OCI-LY3 (cell line): ENCODE measurements around the gene FAM181A.

ENCODE experiments used
- CTCF ChIP-seq: fragments of 200-600, 300-600 bp; sonication (generic); IDR thresholded peaks from 2 replicates; pipeline ENCODE4 v1.5.1; 2014; ENCODE audit warnings: antibody characterized with exemption, low read length, low read depth
- EZH2phosphoT487 ChIP-seq: fragments of 200-600 bp; shearing (Covaris generic); IDR thresholded peaks from 2 replicates; pipeline ENCODE4 v1.6.1; 2018; ENCODE audit warnings: antibody characterized with exemption, mixed run types, low read depth

GRCh38 chr14:93956514-93957332 is 29.6 kb downstream of the FAM181A start:
- TF ChIP-seq CTCF (no peak), EZH2phosphoT487 (no peak)
